ENCODE results near the gene SYNE1.

Gene SYNE1

DNA sequence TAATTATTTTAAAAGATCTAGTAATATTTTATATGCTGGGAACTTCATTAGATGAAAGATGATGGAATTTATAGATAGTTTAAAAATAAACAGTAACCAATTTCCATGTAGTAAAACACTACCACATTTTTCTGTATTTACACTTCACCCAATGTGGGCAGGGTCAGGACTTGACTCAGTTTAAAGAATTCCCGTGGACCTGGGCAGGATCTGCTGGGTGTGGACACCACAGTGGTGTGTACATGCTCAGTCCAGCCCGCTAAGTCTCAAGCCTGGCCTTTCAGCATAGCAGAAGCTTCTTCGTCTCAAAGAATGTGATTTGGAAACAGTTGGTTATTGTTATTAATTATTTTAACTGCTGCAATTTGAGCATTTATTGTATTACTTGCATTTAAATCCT, 364.2 kb downstream of the SYNE1 start:
- DNase-seq, result peak; percentile 15

DNA sequence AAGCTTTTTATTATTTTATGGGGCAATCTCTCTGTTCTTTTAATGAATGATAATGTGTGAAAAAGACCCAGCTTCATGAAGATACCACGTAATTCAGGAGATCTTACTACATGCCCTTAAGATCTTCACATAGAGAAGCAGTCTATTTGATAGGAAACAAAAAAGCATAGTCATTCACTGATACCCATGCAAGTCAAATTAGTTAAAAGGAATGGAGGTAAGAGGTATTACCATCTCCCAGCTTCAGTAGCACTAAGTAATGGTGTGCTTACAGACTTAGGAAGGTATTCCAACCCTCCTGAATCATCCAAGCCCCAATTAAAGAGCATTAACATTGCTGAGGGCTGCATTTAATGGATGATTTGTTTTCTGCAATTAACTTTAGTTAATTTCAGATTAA, 364.7 kb downstream of the SYNE1 start:
- no peak for DNase-seq

DNA sequence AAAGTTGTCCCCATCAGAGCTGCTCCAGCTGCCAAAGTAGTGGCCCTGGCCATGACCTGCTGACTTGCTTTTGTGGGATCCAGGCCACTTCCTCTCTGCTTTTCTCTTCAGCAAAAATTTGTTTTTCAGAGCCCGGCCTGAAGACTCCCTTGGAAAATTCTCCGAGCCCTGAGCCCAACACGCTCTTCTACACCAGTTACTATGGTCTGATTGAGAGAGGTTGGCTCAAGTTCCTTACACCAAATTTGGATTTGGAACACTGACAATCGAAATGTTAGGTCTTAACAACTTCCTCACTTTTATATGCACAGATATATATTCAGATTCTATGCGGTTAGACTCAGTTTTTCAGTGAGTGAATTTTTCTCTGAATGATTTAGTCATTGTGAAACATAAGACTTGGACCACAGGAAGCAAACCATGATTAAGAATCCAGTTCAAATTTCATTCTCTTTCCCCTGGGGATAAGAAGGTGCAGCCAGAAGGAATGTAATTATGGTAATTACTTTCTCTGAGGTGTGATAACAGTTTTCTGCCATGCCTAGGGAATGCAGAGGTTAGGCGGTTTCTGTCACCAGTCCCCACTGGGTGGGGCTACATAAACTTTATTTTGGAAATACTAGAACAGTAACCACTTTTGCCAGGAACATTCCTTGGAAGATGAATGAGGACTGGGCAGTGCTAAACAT, 365.2 kb downstream of the SYNE1 start:
- peak; percentile 68 for DNase-seq

DNA sequence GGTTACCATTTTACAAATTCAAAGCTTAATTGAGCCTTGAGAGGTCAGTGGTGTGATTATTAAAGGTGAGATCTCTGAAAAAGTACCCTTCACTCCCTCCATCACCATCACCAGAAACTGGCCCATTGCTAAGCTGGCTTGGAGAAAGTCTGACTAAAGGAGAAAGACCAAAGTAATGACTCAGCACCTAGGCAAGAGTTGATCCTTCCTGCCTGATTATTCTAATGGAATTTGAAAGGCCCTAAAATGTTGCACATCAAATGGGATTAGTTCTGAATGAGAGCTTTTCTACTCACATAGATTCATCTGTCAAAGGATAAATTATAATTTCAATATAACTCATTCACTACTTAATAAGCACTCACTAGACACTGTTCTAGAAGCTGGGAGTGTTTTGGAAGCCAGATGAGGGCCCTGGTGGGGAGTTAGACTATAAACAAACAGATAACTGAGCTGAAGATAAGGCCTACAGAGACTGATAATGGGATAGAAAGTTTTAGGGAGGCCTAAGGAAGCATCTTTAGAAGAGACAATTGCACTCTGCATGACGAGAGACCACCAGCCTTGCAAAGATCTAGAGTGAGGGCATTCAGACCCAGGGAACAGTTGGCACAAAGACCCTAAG, 366.7 kb downstream of the SYNE1 start:
- peak; percentile 62 for DNase-seq

DNA sequence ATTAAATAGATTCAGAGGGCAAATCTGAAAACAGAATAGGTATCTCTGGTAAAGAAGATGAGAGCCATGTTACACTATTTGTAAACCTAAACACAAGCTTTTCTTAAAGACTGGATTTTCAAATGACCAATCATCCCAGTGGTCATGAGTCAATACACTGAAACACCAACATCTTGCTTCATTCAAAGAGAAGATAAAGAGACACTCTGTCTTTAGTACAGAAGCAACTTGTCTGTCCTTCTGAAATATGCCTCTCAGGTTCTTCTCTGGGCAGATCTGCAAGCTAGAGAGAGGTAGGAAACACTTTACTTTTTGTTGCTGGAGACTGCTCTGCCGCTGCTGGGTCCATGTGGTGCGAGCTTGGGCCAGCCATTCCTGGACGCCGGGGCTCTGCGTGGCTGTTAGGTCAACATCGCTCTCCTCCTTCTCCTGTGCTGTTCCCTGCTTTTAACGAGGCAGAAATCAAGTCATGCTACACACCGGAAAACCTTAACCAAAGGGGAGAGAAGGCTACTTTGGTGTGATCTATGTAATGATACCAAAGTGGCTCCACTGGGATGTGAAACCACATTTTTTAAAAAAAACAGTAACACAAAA, 368.2 kb downstream of the SYNE1 start:
- DNase-seq, result no peak

DNA sequence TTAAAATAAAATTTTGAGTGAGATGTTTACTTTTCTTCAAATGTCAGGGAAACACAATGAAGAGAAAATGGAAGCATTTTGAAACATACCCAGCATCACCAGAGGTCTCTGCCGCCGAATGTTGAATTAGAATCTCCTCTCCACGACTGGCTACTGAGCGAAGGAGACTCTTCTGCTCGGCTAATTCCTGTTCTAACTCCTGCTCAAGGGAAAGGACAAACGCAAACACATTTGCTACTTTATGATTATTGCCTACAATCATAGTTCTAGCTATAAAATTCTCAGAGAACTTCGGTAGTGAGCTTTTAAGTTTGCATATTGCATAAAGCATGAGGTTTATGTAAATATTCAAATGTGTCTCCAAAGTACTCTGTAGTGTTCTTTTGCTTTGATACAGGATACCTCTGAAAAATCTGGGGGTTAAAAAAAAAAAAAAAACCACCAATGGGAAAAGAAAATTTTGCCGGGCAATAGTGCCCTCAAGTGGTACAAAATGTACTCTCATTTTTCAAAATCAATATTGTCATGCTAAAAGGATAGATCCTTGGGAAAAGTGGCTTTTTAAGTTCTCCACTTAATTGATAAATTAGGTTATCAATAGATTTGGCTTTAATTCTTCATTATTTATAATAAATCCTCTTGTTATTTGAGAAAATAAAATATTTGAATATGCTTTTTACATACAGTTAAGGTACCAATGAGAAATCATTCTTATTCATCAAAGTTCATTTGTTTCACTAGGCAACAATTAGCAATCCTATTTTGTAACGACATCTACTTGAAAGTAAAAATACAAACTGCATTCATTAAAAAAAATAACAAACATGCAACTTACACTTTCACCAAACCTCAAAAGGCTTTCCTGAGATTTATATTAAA, 369.0 kb downstream of the SYNE1 start:
- peak; percentile 14 for DNase-seq

DNA sequence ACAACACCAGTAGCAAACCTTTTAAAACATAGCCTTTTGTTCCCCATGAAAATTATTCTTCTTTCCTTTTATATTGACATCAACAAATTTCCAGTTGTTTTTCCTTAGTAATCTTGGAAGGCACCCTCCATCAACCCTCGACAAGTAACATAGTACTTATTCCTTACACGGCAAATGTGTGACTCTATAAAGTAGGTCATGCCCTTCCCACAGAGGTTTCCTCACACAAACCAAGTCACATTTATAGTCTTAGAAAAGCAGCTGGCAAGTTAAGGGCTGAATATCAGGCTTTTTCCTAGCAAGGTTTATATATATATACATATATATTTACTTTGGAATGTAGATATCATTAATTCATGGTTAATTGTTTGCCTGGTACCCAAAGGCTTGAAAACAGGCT, 371.5 kb downstream of the SYNE1 start:
- DNase-seq, result no peak

DNA sequence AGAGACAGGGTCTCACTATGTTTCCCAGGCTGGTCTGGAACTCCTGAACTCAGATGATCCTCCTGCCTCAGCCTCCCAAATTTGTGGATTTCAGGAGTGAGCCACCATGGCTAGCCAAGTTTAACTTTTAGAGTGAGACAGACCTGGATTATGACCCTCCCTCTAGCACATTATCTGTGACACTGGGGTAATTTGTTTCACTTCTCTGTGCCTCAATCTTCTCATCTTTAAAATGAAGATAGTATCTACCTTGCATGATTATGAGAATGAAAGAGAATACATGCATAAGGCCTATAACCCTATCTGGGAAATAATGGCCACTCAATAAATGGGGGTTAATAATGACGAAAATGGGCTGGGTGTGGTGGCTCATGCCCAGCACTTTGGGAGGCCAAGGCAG, 373.6 kb downstream of the SYNE1 start:
- DNase-seq, result no peak

DNA sequence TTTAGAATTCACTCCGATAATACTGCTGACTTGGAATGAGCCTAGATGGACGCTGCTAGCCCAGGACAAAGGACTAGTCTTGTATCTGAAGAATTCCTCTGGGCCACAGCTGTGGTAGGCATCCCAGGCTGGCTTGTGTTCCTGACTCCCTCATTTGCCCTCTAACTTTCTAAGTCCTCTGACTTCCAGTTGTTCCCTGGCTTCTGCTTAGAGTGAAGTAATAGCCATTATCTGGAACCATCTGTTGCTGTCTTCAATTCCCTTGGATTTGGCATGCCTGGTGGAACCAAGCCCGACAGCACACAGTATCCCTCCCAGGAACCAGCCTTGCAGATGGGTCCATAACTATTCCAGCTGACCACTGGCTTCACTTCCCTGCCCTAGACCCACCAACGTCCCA, 376.0 kb downstream of the SYNE1 start:
- DNase-seq, result no peak

DNA sequence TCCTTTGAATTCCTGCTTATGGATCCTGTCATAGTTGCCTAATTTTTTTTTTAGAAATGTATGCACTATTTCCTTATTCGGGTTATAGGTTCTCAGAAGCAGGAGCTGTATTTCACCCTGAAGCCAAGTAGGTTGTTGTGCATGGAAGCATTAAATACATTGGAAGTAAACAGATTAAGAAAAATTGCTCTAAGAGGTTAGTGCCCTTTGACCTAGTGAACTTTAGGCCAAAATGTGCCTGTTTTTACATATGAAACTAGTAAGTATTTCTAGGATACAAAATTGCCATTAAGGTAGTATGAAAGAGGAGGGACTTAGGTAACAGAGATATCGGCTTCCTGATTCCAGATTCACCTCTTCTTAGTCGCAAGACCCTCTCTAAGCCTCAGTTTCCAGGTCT, 377.9 kb downstream of the SYNE1 start:
- no peak for DNase-seq

DNA sequence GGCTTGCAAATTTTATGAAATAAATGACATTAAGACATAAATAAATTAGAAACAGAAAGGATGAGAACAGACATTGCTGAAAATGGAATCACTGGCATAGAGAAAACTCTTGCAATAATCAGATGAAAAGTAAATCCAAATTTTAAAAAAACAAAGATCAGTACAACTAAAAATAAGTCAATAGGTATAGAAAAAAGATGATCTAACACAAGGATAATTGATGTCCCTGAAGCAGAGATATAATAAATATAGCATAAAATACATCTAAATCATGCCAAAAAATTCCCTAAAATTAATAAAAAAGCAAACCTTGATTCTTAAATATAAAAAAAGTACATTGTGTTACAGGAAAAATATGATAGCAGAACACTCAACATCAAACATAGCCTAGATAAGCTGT, 379.6 kb downstream of the SYNE1 start:
- DNase-seq, result no peak

DNA sequence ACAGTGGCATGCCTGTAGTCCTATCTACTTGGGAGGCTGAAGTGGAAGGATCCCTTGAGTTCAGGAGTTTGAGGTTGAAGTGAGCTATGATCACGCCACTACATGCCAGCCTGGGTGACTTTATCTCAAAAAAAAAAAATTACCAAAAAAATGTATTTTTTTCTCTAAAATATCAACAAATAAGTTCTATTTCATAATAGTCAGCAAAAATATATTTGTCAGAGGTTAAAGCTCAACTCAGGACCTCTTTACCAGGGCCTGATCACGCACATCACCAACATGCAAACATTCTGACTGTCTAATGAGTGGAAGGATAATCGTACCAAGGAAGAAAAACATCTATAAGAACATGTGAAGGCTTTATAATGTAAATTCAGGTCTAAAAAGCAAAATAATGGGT, 387.0 kb downstream of the SYNE1 start:
- no peak for DNase-seq

DNA sequence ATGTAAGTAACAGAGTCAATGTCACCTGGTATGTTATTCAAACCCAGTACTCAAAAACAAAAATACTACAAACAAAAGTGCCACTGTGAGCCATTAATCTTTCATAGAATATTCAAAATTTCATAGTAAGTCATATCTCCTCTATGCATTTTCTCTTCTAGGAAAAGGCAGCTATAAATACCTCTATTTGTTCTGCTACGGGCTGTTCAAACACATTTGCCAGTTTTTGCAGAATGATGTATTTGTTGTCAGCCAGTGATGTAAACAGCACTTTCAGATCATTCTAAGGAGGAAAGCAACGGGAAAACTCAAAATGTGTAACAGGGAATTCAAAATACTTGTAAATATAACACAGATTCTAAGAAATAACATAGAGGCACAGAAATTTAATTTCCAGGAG, 388.2 kb downstream of the SYNE1 start:
- no peak for DNase-seq

DNA sequence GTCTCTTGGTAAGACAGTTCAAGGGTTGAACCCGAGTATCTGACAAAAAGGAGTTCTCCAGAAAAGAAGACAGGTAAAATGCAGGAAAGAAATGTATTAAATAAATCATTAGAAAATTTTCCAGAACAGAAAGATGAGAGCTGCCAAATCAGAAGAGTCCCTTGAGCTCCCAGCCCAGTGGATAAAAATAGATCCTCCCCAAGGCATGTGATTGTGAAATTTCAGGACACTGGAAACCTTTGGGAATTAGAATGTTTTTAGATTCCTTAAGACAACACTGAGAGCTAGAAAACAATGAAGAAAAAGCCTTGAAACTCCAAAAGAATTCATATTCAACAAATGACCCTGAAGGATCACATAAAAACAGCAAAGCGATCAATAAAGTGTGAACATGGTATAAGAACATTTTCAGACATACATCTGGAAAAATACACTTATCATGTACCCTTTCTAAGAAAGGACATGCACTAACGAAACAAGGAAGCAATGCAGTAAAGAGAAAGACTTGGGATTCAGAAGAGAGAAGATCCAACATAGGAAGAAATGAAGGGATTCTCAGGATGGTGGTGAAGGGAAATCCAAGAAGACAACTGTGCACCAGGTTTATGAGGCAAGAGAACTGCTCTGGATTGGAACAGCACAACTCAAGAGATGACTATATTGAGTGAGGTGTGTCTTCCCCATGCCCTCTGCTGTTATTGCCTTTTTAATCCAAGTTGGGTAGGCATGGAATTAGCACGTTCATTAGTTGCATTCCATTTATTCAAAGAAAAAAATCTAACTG, 390.4 kb downstream of the SYNE1 start:
- peak; percentile 12 for DNase-seq

DNA sequence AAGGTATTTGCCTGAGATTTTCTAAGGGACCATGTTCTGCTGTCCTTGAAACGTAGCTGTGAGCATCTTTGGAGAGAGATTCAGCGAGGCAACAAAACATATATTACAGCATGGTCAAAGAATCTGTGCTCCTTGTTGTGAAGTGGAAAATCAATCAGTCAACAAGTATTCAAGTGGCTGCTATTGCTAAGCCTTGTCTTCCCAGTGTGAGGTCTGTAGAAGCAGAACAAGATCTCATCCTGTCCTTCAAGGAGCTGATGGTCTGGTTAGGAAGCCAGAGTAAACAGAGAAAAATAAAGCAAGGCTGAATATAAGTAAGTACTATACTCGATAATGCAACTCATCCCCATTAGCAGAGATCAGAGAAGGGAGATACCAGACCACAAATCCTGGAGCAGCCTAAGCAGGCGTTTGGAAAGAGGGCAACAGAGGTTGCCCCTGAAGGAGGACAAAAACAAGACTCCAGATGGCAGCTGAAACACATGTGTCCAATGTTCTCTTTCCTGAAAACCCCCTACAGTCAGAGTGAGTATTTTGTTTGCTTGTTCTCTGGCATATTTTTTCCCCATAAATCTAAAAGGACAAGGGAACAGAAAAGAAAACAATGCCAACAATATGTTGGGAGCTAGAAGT, 392.0 kb downstream of the SYNE1 start:
- DNase-seq, result no peak

DNA sequence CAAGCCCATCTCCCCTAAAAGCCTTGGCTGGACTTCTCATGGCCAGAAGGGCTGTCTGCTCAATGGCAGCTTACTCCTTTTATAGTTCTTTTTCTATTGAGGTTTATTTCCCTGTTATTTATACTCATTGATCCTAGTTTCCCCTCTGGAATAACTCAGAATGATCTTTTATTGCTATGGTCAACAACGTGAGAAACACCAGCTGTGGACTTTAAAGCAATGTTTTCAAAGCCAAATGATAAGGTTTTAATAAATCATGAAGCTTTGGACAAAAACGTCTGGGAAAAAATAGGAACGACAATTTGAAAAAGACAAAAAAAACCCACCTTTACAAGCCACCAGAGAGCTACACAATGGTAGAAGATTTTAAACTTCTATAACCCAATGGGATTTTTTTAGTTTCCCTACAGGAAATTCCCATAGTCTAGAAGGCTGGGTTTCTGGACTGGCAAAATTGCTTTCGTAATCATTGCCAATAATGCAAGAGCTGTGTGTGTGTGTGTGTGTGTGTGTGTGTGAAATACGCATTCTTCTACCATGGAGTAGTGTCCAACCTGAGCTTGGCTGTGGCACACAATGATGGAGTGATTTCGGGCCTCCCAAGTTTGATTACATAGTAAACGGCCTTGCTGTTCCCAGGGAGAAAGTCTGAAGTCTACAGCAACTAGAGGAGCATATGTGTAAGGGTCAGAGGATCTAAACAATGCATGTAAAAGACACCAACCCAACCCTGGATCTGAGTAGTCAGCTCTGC, 396.0 kb downstream of the SYNE1 start:
- DNase-seq, result no peak

DNA sequence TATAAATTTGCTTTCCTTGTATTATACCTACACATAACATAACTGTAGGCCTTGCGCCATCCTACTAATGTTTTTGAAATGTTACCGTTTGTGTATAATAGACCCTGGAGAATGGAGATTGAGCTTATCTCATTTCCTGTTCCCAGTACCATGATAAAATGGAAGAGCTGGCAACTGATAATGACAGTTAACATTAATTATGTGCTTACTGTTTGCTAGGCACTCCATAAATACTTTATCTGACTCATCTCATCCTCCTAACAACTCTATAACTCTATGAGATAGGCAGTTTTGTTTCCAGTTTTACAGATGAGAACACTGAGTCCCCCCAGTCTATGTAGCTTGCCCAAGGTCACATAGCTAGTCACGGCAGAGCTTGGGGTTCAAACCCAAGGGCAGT, 396.7 kb downstream of the SYNE1 start:
- DNase-seq, result no peak

DNA sequence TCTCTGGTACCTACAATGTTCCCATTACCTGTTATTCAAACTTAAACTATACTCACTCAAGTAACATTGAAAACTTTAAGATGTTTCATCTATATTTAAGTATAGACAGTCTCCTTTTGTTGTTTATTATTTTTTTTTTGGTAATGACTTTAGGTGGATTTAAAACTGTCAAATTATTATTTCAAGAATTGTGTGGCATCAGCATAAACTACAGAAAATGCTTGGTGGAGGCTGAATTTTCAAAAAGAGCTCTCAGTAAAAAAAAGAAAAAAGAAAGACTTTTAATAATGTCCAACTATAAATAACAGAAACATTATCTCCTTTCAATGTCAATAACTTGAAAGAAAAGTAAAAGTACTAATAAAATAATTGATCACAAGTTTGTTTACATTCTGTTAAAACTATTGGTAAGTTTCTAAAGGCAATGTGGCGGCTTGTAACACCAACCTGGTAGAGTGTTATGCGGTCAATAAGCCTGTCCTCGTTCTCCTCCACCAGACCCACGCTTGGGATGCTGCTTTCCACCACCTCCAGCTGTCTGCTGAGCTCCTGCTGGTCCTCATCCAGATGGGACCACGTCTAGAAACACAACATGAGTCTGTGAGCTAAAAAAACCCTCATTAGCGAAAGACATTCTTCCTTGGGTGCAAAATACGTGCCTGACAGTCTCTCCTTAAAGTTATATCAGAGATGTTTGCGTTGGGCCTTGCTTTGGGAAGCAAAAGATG, 400.6 kb downstream of the SYNE1 start:
- no peak for DNase-seq

DNA sequence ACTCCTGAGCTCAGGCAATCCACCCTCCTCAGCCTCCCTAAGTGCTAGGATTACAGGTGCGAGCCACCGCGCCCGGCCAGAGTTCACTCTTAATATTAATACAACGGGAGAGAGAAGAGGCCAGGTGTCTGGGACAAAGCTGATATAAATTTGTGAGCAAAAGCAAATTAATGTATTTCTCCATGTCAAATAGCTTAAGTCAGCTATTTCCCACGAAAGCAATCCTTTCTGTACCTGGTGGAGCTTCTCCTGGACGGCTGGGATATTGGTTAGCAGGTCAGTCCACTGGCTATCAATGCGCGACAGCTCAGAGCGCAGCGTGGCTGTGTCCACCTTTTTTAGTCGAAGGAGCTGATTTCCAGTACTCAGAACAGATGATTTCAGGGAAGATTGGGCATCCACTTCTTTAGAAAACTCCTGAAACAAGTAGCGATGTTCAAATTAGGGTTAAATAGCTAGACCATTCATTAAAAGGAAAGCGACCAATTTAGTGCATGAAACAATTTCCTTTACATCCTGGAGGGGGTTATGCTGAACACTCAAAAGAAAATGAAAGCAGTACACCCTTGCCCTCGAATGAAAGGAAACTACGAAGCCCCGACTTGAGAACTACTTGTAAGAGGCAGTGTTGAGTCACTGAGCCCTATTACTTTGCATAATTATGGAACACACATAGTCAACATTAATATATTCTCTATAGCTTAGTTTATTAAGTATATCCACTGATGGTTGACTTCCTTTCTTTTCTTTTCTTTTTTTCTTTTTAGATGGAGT, 403.4 kb downstream of the SYNE1 start:
- no peak for DNase-seq

All from fibroblast of upper back skin (primary cell).